Neural progenitor cell (in vitro differentiated cells): ENCODE data around the gene ENDOU. TPM values are rescaled to one million over a fixed set of nuclear protein-coding genes. Genes with fewer than 3 reads are reported as not detected.

Source experiments
- DNase-seq: peaks from one replicate; pipeline ENCODE4 v3.0.0-alpha.2; 2016; ENCODE audit warnings: low spot score
- H2AFZ ChIP-seq: fragments of 200-600 bp; sonication (generic); replicated peaks from 2 replicates; pipeline ENCODE4 v1.6.1; 2016; ENCODE audit warnings: antibody characterized with exemption
- H3F3A ChIP-seq: fragments of 200-600 bp; sonication (generic); 2 replicates; pipeline ENCODE4 v1.6.1; 2016; ENCODE audit warnings: antibody characterized with exemption, low read depth
- H3K27ac ChIP-seq: fragments of 200-600 bp; sonication (generic); 2 replicates; pipeline ENCODE4 v1.5.1; 2016; ENCODE audit warnings: mild to moderate bottlenecking
- H3K27me3 ChIP-seq: fragments of 200-600 bp; sonication (generic); 2 replicates; pipeline ENCODE4 v1.6.1; 2016; ENCODE audit warnings: mild to moderate bottlenecking, moderate library complexity
- H3K36me3 ChIP-seq: fragments of 200-600 bp; sonication (generic); 2 replicates; pipeline ENCODE4 v1.5.1; 2016
- H3K4me1 ChIP-seq: fragments of 200-600 bp; sonication (generic); 2 replicates; pipeline ENCODE4 v1.6.1; 2016; ENCODE audit warnings: mixed run types
- H3K4me2 ChIP-seq: fragments of 200-600 bp; sonication (generic); 2 replicates; pipeline ENCODE4 v1.6.1; 2016
- H3K4me3 ChIP-seq: fragments of 200-600 bp; sonication (generic); 2 replicates; pipeline ENCODE4 v1.5.1; 2016
- H3K79me2 ChIP-seq: fragments of 200-600 bp; sonication (generic); 2 replicates; pipeline ENCODE4 v1.6.1; 2016; ENCODE audit warnings: low read depth
- H3K9ac ChIP-seq: fragments of 200-600 bp; sonication (generic); 2 replicates; pipeline ENCODE4 v1.6.1; 2016
- H3K9me3 ChIP-seq: fragments of 200-600 bp; sonication (generic); 2 replicates; pipeline ENCODE4 v1.5.1; 2016; ENCODE audit warnings: low read depth
- H4K20me1 ChIP-seq: fragments of 200-600 bp; sonication (generic); 2 replicates; pipeline ENCODE4 v1.6.1; 2016; ENCODE audit warnings: low read depth
- H3K27ac Mint-ChIP-seq: 3 replicates; pipeline ENCODE4 v1.8.0; 2021; ENCODE audit warnings: mixed read lengths
- H3K27me3 Mint-ChIP-seq: 2 replicates; pipeline ENCODE4 v1.8.0; 2022; ENCODE audit warnings: low read depth, mild to moderate bottlenecking, inconsistent platforms, moderate library complexity, mixed read lengths; ENCODE audit not compliant: insufficient read depth
- H3K36me3 Mint-ChIP-seq: 3 replicates; pipeline ENCODE4 v1.8.0; 2021; ENCODE audit warnings: mixed read lengths
- H3K4me1 Mint-ChIP-seq: 3 replicates; pipeline ENCODE4 v1.8.0; 2021; ENCODE audit warnings: mixed read lengths
- H3K4me3 Mint-ChIP-seq: 3 replicates; pipeline ENCODE4 v1.8.0; 2021; ENCODE audit warnings: mild to moderate bottlenecking, moderate library complexity, mixed read lengths
- H3K9me3 Mint-ChIP-seq: 3 replicates; pipeline ENCODE4 v1.8.0; 2020; ENCODE audit warnings: mixed read lengths
- EZH2 ChIP-seq: fragments of 200-600 bp; sonication (generic); IDR thresholded peaks from 2 replicates; pipeline ENCODE4 v1.6.1; 2017; ENCODE audit warnings: antibody characterized with exemption, mild to moderate bottlenecking, moderate library complexity
- EZH2phosphoT487 ChIP-seq: fragments of 200-600 bp; sonication (generic); IDR thresholded peaks from 2 replicates; pipeline ENCODE4 v1.6.1; 2017; ENCODE audit warnings: antibody characterized with exemption
- total RNA-seq: library from RNA; depleted of rRNA; stranded (reverse); fragments of >200 nt; gene quantifications from 2 replicates; pipeline ENCODE4 v1.2.3, GENCODE V29; 2015; ENCODE audit warnings: low replicate concordance
- TF ChIP-seq, protein P1 (sequence below): fragments of 200-600 bp; sonication (generic); IDR thresholded peaks from 2 replicates; pipeline ENCODE4 v1.5.1; 2017; ENCODE audit warnings: antibody characterized with exemption, mild to moderate bottlenecking

Gene ENDOU
- total RNA-seq, 1 donor from 2014 or later = not detected

DNA sequence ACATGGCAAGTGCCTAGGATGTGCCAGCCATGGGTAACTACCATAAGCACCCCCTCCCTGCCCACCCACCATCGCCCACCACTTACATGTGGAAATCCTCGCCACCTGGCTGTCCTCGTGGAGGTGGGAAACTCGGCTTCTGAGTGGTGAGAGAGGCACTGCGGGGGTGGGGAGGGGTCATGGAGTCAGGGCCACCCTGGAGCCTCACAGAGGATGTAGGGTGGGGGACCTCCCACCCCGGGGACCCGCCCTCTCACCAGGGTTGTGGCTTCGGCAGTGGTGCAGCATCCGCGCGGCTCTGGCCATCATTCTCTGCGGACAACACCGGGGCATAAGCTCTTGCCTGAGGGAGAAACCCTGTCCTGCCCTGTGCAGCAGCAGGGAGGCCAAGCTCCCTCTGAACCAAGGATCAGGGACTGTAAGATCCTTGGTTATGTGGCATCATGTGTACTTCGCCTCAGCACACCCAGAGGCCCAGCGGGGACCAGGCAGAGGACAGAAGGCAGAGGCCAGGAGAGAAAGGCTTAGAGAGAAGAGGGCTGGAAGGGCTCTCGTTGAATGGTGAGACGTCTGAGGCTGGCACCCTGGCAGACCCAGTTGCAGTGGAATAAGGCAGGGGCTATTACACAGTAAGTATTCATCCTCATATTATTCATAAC lies 12.8 kb upstream of the ENDOU start:
- Mint-ChIP-seq H3K36me3 (no peaks in the 10 kb centered on the region), H3K4me1 (peaks cover 31% of the 10 kb centered on the region), H3K27me3 (peaks cover 4% of the 10 kb centered on the region), H3K9me3 (no peaks in the 10 kb centered on the region), H3K27ac (no peak overlapping the region), H3K4me3 (no peak overlapping the region)
- Histone ChIP-seq H3K4me2 (no peak overlapping the region), H3K36me3 (no peaks in the 10 kb centered on the region), H3K4me3 (no peak overlapping the region), H4K20me1 (no peaks in the 10 kb centered on the region), H3K9me3 (no peaks in the 10 kb centered on the region), H3K4me1 (peaks cover 23% of the 10 kb centered on the region), H3K79me2 (no peaks in the 10 kb centered on the region), H3K27me3 (no peaks in the 10 kb centered on the region), H3F3A (no peaks in the 10 kb centered on the region), H3K9ac (no peak overlapping the region), H2AFZ (no peak overlapping the region), H3K27ac (no peak overlapping the region)
- no peak for TF ChIP-seq EZH2
- TF ChIP-seq, protein P1, sequence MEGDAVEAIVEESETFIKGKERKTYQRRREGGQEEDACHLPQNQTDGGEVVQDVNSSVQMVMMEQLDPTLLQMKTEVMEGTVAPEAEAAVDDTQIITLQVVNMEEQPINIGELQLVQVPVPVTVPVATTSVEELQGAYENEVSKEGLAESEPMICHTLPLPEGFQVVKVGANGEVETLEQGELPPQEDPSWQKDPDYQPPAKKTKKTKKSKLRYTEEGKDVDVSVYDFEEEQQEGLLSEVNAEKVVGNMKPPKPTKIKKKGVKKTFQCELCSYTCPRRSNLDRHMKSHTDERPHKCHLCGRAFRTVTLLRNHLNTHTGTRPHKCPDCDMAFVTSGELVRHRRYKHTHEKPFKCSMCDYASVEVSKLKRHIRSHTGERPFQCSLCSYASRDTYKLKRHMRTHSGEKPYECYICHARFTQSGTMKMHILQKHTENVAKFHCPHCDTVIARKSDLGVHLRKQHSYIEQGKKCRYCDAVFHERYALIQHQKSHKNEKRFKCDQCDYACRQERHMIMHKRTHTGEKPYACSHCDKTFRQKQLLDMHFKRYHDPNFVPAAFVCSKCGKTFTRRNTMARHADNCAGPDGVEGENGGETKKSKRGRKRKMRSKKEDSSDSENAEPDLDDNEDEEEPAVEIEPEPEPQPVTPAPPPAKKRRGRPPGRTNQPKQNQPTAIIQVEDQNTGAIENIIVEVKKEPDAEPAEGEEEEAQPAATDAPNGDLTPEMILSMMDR = no peak
- TF ChIP-seq EZH2phosphoT487 = no peak
- no peak for DNase-seq

DNA sequence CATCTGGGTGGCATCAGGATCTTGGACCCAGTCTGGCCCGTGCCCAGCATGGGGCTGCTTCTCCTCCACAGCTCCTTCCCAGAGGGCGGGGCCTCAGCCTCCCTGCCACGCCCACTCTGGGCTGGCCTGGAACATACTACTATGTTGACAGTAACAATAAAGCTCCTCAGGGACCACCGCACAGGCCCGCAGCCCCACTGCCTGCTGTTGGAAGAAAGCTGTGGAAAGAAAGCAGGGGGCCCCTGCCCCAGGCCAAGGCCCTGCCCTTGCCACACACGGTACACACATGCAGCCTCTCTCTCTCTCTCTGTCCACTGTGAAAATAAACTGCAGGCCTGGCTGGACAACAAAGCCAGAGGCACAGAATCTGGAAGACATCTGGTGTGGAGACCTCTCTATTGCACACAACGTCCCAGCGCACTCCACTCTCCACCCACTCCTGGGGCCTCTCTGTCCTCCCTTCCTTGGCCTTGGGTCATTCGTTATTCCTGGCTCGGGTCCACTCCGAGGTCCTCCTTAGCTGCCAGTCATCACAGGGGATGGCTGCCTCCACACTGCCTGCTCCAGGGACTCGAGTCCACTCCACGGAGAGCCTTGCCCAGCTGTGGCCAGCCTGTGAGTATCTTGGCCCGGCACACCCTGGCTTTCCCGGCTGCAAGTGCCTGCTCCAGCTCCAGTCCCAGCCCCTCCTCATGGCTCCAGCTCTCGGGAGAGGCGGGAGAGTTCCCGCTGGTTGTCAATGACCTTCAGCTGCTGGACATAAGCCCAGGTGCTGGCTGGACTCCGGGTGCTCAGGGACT lies 11.8 kb upstream of the ENDOU start:
- TF ChIP-seq EZH2phosphoT487 (no peak), EZH2 (no peak)
- TF ChIP-seq, protein P1 = no peak
- Histone ChIP-seq H3K36me3 (no peaks in the 10 kb centered on the region), H3K79me2 (no peaks in the 10 kb centered on the region), H3K9ac (no peak overlapping the region), H2AFZ (no peak overlapping the region), H3K9me3 (no peaks in the 10 kb centered on the region), H3K27ac (no peak overlapping the region), H4K20me1 (no peaks in the 10 kb centered on the region), H3K4me3 (no peak overlapping the region), H3K4me1 (peaks cover 23% of the 10 kb centered on the region), H3K4me2 (no peak overlapping the region), H3F3A (no peaks in the 10 kb centered on the region), H3K27me3 (no peaks in the 10 kb centered on the region)
- H3K4me1 Mint-ChIP-seq = peaks cover 31% of the 10 kb centered on the region
- H3K9me3 Mint-ChIP-seq = no peaks in the 10 kb centered on the region
- H3K4me3 Mint-ChIP-seq = no peak overlapping the region
- H3K27ac Mint-ChIP-seq = peak overlapping the region; percentile 81
- H3K36me3 Mint-ChIP-seq = no peaks in the 10 kb centered on the region
- H3K27me3 Mint-ChIP-seq = peaks cover 4% of the 10 kb centered on the region
- DNase-seq = no peak

DNA sequence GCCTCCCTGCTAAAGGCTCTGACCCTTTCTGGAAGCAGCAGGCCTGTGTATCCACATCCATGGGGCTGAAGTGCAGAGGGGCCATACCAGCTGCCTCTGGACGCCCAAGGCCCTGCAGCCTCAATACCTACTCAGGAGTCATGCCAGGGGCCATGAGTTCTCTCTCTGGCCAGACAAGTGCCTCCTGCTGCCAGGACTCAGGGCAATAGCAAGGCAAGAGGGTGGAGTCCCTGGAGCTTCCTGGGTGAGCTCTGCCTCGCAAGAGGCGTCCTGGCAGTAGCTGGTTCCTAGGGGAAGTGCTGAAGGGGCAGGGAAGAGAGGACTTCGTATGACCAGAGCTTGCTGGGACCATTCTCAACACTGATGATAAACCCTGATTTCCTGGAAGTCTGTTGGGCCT lies 10.9 kb upstream of the ENDOU start:
- Mint-ChIP-seq H3K4me1 (peaks cover 27% of the 10 kb centered on the region), H3K9me3 (no peaks in the 10 kb centered on the region), H3K36me3 (no peaks in the 10 kb centered on the region), H3K27ac (no peak overlapping the region), H3K27me3 (peaks cover 4% of the 10 kb centered on the region), H3K4me3 (no peak overlapping the region)
- H3F3A ChIP-seq = no peaks in the 10 kb centered on the region
- no peak overlapping the region for H3K9ac ChIP-seq
- no peaks in the 10 kb centered on the region for H3K36me3 ChIP-seq
- no peaks in the 10 kb centered on the region for H3K9me3 ChIP-seq
- no peaks in the 10 kb centered on the region for H3K27me3 ChIP-seq
- H2AFZ ChIP-seq = no peak overlapping the region
- H3K4me2 ChIP-seq = no peak overlapping the region
- H3K4me1 ChIP-seq = peaks cover 18% of the 10 kb centered on the region
- no peaks in the 10 kb centered on the region for H4K20me1 ChIP-seq
- TF ChIP-seq EZH2 (no peak), EZH2phosphoT487 (no peak)
- TF ChIP-seq, protein P1 = no peak
- H3K79me2 ChIP-seq = no peaks in the 10 kb centered on the region
- no peak overlapping the region for H3K4me3 ChIP-seq
- no peak overlapping the region for H3K27ac ChIP-seq
- no peak for DNase-seq
